HepG2 (cell line): ENCODE measurements around the gene FKBP10. TPM values are rescaled to one million over a fixed set of nuclear protein-coding genes. Genes with fewer than 3 reads are reported as not detected.

ENCODE experiments used
- ATAC-seq: fragments of 200-7000 bp; cut with Tn5 transposase; 3 replicates; pipeline ENCODE4 v1.9.1; 2020; ENCODE audit warnings: mild to moderate bottlenecking, moderate library complexity
- BruUV-seq: library from RNA; stranded (reverse); fragments of 400-500 nt; replicated peaks from 2 replicates; lab custom pipeline; 2021; lab: Mats Ljungman, UMichigan
- CTCF ChIA-PET: fragments of 300-600 bp; formaldehyde crosslinking; extraction: SDS; loops from one replicate; lab custom pipeline; 2021; ENCODE audit warnings: low total read pairs, inconsistent platforms, low intra/inter-chr PET ratio; lab: Yijun Ruan, JAX
- POLR2A ChIA-PET: fragments of 350-600 bp; sonication (Branson Sonifier 250); formaldehyde crosslinking; loops from one replicate; lab custom pipeline; 2020; ENCODE audit warnings: antibody characterized with exemption, inconsistent platforms; lab: Yijun Ruan, JAX
- DNase-seq: peaks from one replicate; pipeline ENCODE4 v3.0.0-alpha.2; 2015; ENCODE audit warnings: low spot score
- FAIRE-seq: peaks from 3 replicates; lab custom pipeline; 2011; peaks lifted over from hg19 to GRCh38; lab: Jason Lieb, UNC
- H2AFZ ChIP-seq: one replicate; pipeline ENCODE4 v1.6.1; 2011; ENCODE audit warnings: low read length, inconsistent platforms
- H3K27ac ChIP-seq: fragments of 300-600 bp; 3 replicates; pipeline ENCODE4 v1.8.0; 2011; ENCODE audit warnings: mixed run types, mild to moderate bottlenecking, mixed read lengths, low read length, inconsistent platforms; ENCODE audit not compliant: insufficient read depth; ENCODE audit errors: extremely low read length
- H3K27me3 ChIP-seq, 2 experiments: fragments of 200-600 bp in 1 of 2; 2 replicates in 1 of 2; 3 replicates in 1 of 2; pipeline versions ENCODE4 v1.6.0 to v1.8.0; 2011; ENCODE audit warnings: low read length in 2 of 2, mild to moderate bottlenecking in 2 of 2, moderate library complexity in 2 of 2, inconsistent platforms in 1 of 2; ENCODE audit not compliant: insufficient read depth in 2 of 2, control insufficient read depth in 1 of 2
- H3K36me3 ChIP-seq, 2 experiments: fragments of 200-600 bp in 1 of 2; replicated peaks in 1 of 2; 2 replicates in 1 of 2; 3 replicates in 1 of 2; pipeline versions ENCODE4 v1.5.1 to v1.8.0; 2011; ENCODE audit warnings: low read length in 2 of 2, inconsistent platforms in 1 of 2; ENCODE audit not compliant: insufficient read depth in 2 of 2, control insufficient read depth in 1 of 2
- H3K4me1 ChIP-seq: 2 replicates; pipeline ENCODE4 v1.5.1; 2012; ENCODE audit warnings: low read length, inconsistent platforms; ENCODE audit not compliant: insufficient read depth
- H3K4me2 ChIP-seq: 2 replicates; pipeline ENCODE4 v1.6.0; 2011; ENCODE audit warnings: low read depth, low read length, inconsistent platforms
- H3K4me3 ChIP-seq, 3 experiments: fragments of 200-600 bp in 1 of 3; sonication (generic), shearing (Covaris generic) in 1 of 3; replicated peaks in 1 of 3; 2 replicates each; pipeline ENCODE4 v1.5.1; 2011 to 2016; ENCODE audit warnings: low read length in 3 of 3, inconsistent platforms in 2 of 3, low read depth in 2 of 3, mild to moderate bottlenecking in 2 of 3, control low read depth in 1 of 3, mixed read lengths in 1 of 3; ENCODE audit not compliant: insufficient read depth in 1 of 3
- H3K79me2 ChIP-seq: one replicate; pipeline ENCODE4 v1.6.1; 2011; ENCODE audit warnings: low read length, inconsistent platforms; ENCODE audit not compliant: insufficient read depth
- H3K9ac ChIP-seq: 2 replicates; pipeline ENCODE4 v1.6.0; 2011; ENCODE audit warnings: mild to moderate bottlenecking, low read depth, low read length, inconsistent platforms; ENCODE audit not compliant: insufficient read depth
- H3K9me3 ChIP-seq: 2 replicates; pipeline ENCODE4 v1.5.1; 2012; ENCODE audit warnings: mild to moderate bottlenecking, low read length
- H4K20me1 ChIP-seq: 2 replicates; pipeline ENCODE4 v1.6.0; 2011; ENCODE audit warnings: inconsistent platforms, mild to moderate bottlenecking, low read length, moderate library complexity; ENCODE audit not compliant: insufficient read depth
- DBP ChIP-seq: sonication (generic); formaldehyde crosslinking; IDR thresholded peaks from 2 replicates; pipeline ENCODE4 v1.4.0; 2020; ENCODE audit warnings: missing genetic modification reagents; ENCODE audit errors: not compliant biosample characterization
- DPF2 ChIP-seq: sonication (generic); formaldehyde crosslinking; IDR thresholded peaks from 2 replicates; pipeline ENCODE4 v1.4.0; 2020; ENCODE audit warnings: mild to moderate bottlenecking, low read depth, missing genetic modification reagents, borderline replicate concordance
- GMEB2 ChIP-seq: IDR thresholded peaks from 2 replicates; pipeline ENCODE4 v1.6.1; 2016; ENCODE audit warnings: missing biosample characterization, missing genetic modification reagents, low read depth
- IKZF4 ChIP-seq: sonication (generic); formaldehyde crosslinking; IDR thresholded peaks from 2 replicates; pipeline ENCODE4 v1.5.1; 2020; ENCODE audit warnings: borderline replicate concordance, mild to moderate bottlenecking, low read depth, missing genetic modification reagents; ENCODE audit errors: not compliant biosample characterization
- MED1 ChIP-seq: sonication (generic); formaldehyde crosslinking; IDR thresholded peaks from 2 replicates; pipeline ENCODE4 v1.4.0; 2020; ENCODE audit warnings: missing genetic modification reagents
- MIER3 ChIP-seq: IDR thresholded peaks from 2 replicates; pipeline ENCODE4 v1.6.1; 2016; ENCODE audit warnings: missing compliant biosample characterization, borderline replicate concordance
- MIXL1 ChIP-seq: IDR thresholded peaks from 2 replicates; pipeline ENCODE4 v1.6.1; 2016
- RBM39 ChIP-seq: fragments of 200-400 bp; formaldehyde crosslinking; IDR thresholded peaks from one replicate; pipeline ENCODE4 v1.6.1; 2018; ENCODE audit warnings: antibody characterized with exemption, mild to moderate bottlenecking, low read depth, low read length; ENCODE audit not compliant: poor library complexity, severe bottlenecking
- RXRA ChIP-seq: sonication (generic); formaldehyde crosslinking; IDR thresholded peaks from 2 replicates; pipeline ENCODE4 v1.5.1; 2020; ENCODE audit warnings: missing genetic modification reagents
- SIX4 ChIP-seq: sonication (generic); formaldehyde crosslinking; IDR thresholded peaks from 2 replicates; pipeline ENCODE4 v1.4.0; 2020; ENCODE audit warnings: missing genetic modification reagents
- ZBTB42 ChIP-seq: sonication (generic); formaldehyde crosslinking; IDR thresholded peaks from 2 replicates; pipeline ENCODE4 v1.5.0; 2020; ENCODE audit warnings: mild to moderate bottlenecking, missing genetic modification reagents
- ZNF326 ChIP-seq: sonication (generic); formaldehyde crosslinking; IDR thresholded peaks from 2 replicates; pipeline ENCODE4 v1.4.0; 2020; ENCODE audit warnings: missing genetic modification reagents, borderline replicate concordance
- ZNF350 ChIP-seq: sonication (generic); formaldehyde crosslinking; IDR thresholded peaks from 2 replicates; pipeline ENCODE4 v1.4.0; 2020; ENCODE audit warnings: mild to moderate bottlenecking, low read depth, missing genetic modification reagents, borderline replicate concordance
- ZNF570 ChIP-seq: sonication (generic); formaldehyde crosslinking; IDR thresholded peaks from 2 replicates; pipeline ENCODE4 v1.4.0; 2020; ENCODE audit warnings: mild to moderate bottlenecking, missing genetic modification reagents, borderline replicate concordance
- ZNF720 ChIP-seq: sonication (generic); formaldehyde crosslinking; IDR thresholded peaks from 2 replicates; pipeline ENCODE4 v1.4.0; 2020; ENCODE audit warnings: missing genetic modification reagents
- WGBS: methylation state at CpG from one replicate; pipeline ENCODE4 v1.1.6; 2017; ENCODE audit warnings: low lambda C conversion rate; 5-methylcytosine and 5-hydroxymethylcytosine counted together
- in situ Hi-C: cut with HindIII; loops from 2 replicates; pipeline ENCODE4 v1.10.0; 2017; ENCODE audit warnings: low pct_unique_long_range_greater_than_20kb; ENCODE audit not compliant: extremely low pct_ligation_motif_present
- intact Hi-C: fragments of 100-400 bp; cut with micrococcal nuclease; formaldehyde crosslinking; loops from one replicate; pipeline ENCODE4 v1.10.0; 2022; ENCODE audit not compliant: unreplicated experiment
- polyA plus RNA-seq, 8 experiments: library from polyadenylated mRNA; depleted of rRNA in 3 of 8; stranded (reverse) in 7 of 8; unstranded in 1 of 8; fragments of >200 nt; fragmentation: Illumina TruSeq in 4 of 8; extraction: Trizol in 4 of 8; gene quantifications; 2 replicates each; pipeline versions ENCODE4 v1.2.1 to v1.2.3, GENCODE V29; 2011 to 2016; ENCODE audit warnings: low read depth in 4 of 8, missing spikeins in 1 of 8, mixed read lengths in 1 of 8; ENCODE audit not compliant: insufficient read depth in 1 of 8
- total RNA-seq, 5 experiments: library from RNA; depleted of rRNA; stranded (reverse); fragments of >200 nt; fragmentation: Illumina TruSeq; extraction: Trizol; gene quantifications; 2 replicates each; pipeline ENCODE4 v1.2.3, GENCODE V29; 2016; ENCODE audit warnings: low read depth in 1 of 5
- TF ChIP-seq, protein P1 (sequence below): sonication (generic); formaldehyde crosslinking; IDR thresholded peaks from 2 replicates; pipeline ENCODE4 v1.5.1; 2020; ENCODE audit warnings: mild to moderate bottlenecking, moderate library complexity, missing genetic modification reagents
- TF ChIP-seq, protein P2 (sequence below), 2 experiments: sonication (generic) in 1 of 2; formaldehyde crosslinking in 1 of 2; IDR thresholded peaks; 2 replicates each; pipeline versions ENCODE4 v1.4.0 to v1.6.1; 2016 to 2020; ENCODE audit warnings: borderline replicate concordance in 1 of 2, low read depth in 1 of 2, mild to moderate bottlenecking in 1 of 2, missing genetic modification reagents in 1 of 2

Gene FKBP10
- total and polyA plus RNA-seq, 2 of the 13 experiments (the other 11 are each of a cell fraction or from before 2014, with no cell fraction given), result 149 to 573 TPM

DNA sequence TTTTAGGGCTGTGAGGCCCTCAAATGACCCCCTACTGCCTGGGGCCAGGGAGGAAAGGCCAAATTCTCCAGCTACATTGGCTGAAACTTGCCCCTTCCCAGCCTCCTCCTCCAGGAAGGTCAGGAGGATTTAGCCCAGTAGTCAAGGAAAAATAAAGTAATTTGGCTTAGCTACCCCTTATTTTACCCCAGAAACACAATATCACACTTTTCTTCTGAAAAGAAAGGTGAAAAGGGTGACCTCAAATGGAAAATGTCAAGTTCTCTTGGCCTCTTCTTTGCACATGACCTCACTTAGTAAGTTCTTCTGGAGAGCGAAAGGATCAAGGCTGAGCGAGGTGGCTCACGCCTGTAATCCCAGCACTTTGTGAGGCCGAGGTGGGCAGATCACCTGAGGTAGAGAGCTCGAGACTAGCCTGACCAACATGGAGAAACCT, 18.2 kb upstream of the FKBP10 start:
- Histone ChIP-seq H3K4me1 (peaks cover 59% of the 10 kb centered on the region), H3K9ac (no peak overlapping the region), H2AFZ (no peak overlapping the region), H3K27ac (no peak overlapping the region), H3K4me2 (no peak overlapping the region), H3K79me2 (no peaks in the 10 kb centered on the region), H4K20me1 (no peaks in the 10 kb centered on the region), H3K9me3 (no peaks in the 10 kb centered on the region), H3K4me3 (no peak overlapping the region), H3K27me3 (no peaks in the 10 kb centered on the region; a peak in 1 of 5 replicates), H3K36me3 (no peaks in the 10 kb centered on the region)
- 81% methylated on average over 5 of the region's 5 CpGs for WGBS
- intact Hi-C loops (no loop called here), in situ Hi-C loops (no loop called here)
- ATAC-seq (no peak), DNase-seq (no peak), FAIRE-seq (no peak)
- ChIA-PET CTCF (no interaction called here), POLR2A (interaction anchor here (0.8 to 7.9 kb wide), 11 partner anchors 9 to 165 kb away, joined by 3 to 86 read pairs (median 9); partner anchors contain the start of genes ACLY, EIF1, FKBP10 and JUP)
- BruUV-seq, result no TSS peak
- TF ChIP-seq ZBTB42 (CRISPR knock-in tag) (no peak), MIXL1 (CRISPR knock-in tag) (no peak), DPF2 (CRISPR knock-in tag) (no peak), RXRA (CRISPR knock-in tag) (no peak), ZNF350 (CRISPR knock-in tag) (no peak), DBP (CRISPR knock-in tag) (no peak), SIX4 (CRISPR knock-in tag) (no peak), MED1 (CRISPR knock-in tag) (no peak), ZNF326 (CRISPR knock-in tag) (no peak), MIER3 (CRISPR knock-in tag) (no peak), IKZF4 (no peak), ZNF720 (CRISPR knock-in tag) (no peak), RBM39 (no peak), GMEB2 (CRISPR knock-in tag) (no peak), ZNF570 (CRISPR knock-in tag) (no peak)
- TF ChIP-seq, protein P1, sequence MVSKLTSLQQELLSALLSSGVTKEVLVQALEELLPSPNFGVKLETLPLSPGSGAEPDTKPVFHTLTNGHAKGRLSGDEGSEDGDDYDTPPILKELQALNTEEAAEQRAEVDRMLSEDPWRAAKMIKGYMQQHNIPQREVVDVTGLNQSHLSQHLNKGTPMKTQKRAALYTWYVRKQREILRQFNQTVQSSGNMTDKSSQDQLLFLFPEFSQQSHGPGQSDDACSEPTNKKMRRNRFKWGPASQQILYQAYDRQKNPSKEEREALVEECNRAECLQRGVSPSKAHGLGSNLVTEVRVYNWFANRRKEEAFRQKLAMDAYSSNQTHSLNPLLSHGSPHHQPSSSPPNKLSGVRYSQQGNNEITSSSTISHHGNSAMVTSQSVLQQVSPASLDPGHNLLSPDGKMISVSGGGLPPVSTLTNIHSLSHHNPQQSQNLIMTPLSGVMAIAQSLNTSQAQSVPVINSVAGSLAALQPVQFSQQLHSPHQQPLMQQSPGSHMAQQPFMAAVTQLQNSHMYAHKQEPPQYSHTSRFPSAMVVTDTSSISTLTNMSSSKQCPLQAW (CRISPR knock-in tag), result no peak
- TF ChIP-seq, protein P2, sequence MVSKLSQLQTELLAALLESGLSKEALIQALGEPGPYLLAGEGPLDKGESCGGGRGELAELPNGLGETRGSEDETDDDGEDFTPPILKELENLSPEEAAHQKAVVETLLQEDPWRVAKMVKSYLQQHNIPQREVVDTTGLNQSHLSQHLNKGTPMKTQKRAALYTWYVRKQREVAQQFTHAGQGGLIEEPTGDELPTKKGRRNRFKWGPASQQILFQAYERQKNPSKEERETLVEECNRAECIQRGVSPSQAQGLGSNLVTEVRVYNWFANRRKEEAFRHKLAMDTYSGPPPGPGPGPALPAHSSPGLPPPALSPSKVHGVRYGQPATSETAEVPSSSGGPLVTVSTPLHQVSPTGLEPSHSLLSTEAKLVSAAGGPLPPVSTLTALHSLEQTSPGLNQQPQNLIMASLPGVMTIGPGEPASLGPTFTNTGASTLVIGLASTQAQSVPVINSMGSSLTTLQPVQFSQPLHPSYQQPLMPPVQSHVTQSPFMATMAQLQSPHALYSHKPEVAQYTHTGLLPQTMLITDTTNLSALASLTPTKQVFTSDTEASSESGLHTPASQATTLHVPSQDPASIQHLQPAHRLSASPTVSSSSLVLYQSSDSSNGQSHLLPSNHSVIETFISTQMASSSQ (IDR thresholded peaks at IDR 0.05; ENCODE audit: low read depth), result no peak
- TF ChIP-seq, protein P2 (CRISPR knock-in tag; IDR thresholded peaks at IDR 0.05; ENCODE audit: borderline replicate concordance), result no peak
